Spleen (tissue), 11 donors: ENCODE measurements around the gene KLHDC7B. TPM values are rescaled to one million over a fixed set of nuclear protein-coding genes. Genes with fewer than 3 reads are reported as not detected.

Experiments used
- DNase-seq: peaks from one replicate; pipeline ENCODE4 v3.0.0-alpha.2; 2020
- H3K27ac ChIP-seq, 8 donors: fragments of 200-600 bp; sonication (generic) in 7 of 8; 1 replicate in 4 of 8; 2 replicates in 4 of 8; pipeline versions ENCODE4 v1.5.0 to v1.8.0; 2016 to 2021; ENCODE audit warnings: inconsistent platforms in 4 of 8, mild to moderate bottlenecking in 4 of 8, moderate library complexity in 1 of 8
- H3K27me3 ChIP-seq, 7 donors: fragments of 200-600 bp; sonication (generic) in 6 of 7; replicated peaks in 1 of 7; 1 replicate in 4 of 7; 2 replicates in 3 of 7; pipeline versions ENCODE4 v1.5.0 to v1.8.0; 2016 to 2021; ENCODE audit warnings: inconsistent platforms in 3 of 7, mild to moderate bottlenecking in 1 of 7
- H3K36me3 ChIP-seq, 6 donors: fragments of 200-600 bp; sonication (generic) in 5 of 6; 1 replicate in 4 of 6; 2 replicates in 2 of 6; pipeline versions ENCODE4 v1.5.0 to v1.8.0; 2016 to 2021; ENCODE audit warnings: inconsistent platforms in 2 of 6
- H3K4me1 ChIP-seq, 6 donors: fragments of 200-600 bp; sonication (generic) in 5 of 6; 1 replicate in 3 of 6; 2 replicates in 3 of 6; pipeline versions ENCODE4 v1.5.0 to v1.8.0; 2016 to 2021; ENCODE audit warnings: inconsistent platforms in 3 of 6
- H3K4me3 ChIP-seq, 8 donors: fragments of 200-600 bp; sonication (generic) in 7 of 8; 1 replicate in 4 of 8; 2 replicates in 4 of 8; pipeline versions ENCODE4 v1.5.0 to v1.8.0; 2016 to 2021; ENCODE audit warnings: inconsistent platforms in 4 of 8, mild to moderate bottlenecking in 4 of 8, moderate library complexity in 2 of 8
- H3K9me3 ChIP-seq, 8 donors: fragments of 200-600 bp; sonication (generic) in 7 of 8; 1 replicate in 4 of 8; 2 replicates in 4 of 8; pipeline versions ENCODE4 v1.5.0 to v1.8.0; 2016 to 2021; ENCODE audit warnings: inconsistent platforms in 4 of 8
- POLR2A ChIP-seq, 3 donors: fragments of 450-650 bp; IDR thresholded peaks; one replicate each; pipeline ENCODE4 v1.5.1; 2017; ENCODE audit warnings: antibody characterized with exemption in 3 of 3, mild to moderate bottlenecking in 1 of 3
- POLR2AphosphoS5 ChIP-seq, 3 donors: sonication (generic); formaldehyde crosslinking; IDR thresholded peaks; one replicate each; pipeline ENCODE4 v1.5.1; 2017; ENCODE audit warnings: antibody characterized with exemption in 3 of 3
- WGBS, 5 donors: extraction: QIAGEN DNeasy Blood & Tissue Kit in 3 of 5; methylation state at CpG; one replicate each; pipeline versions ENCODE4 v1.1.5 to v1.1.7; 2013 to 2018; 5-methylcytosine and 5-hydroxymethylcytosine counted together
- intact Hi-C: fragments of 100-400 bp; cut with DNase I; formaldehyde crosslinking; loops from one replicate; pipeline ENCODE4 v1.15.0; 2023; ENCODE audit warnings: low total_unique reads
- polyA plus RNA-seq, 3 donors: library from polyadenylated mRNA; stranded (reverse); fragments of 200-250 nt; gene quantifications; one replicate each; pipeline ENCODE4 v1.2.1, GENCODE V29; 2013
- total RNA-seq, 7 donors: library from RNA; depleted of rRNA in 3 of 7; stranded (reverse); fragments of >200 nt in 3 of 7; fragmentation: NEBNext Ultra II Directional in 4 of 7; extraction: Animal tissue kit (Norgen Biotek cat#: 25700) in 4 of 7; gene quantifications; one replicate each; pipeline versions ENCODE4 v1.1.0 to v1.2.1, GENCODE V29; 2016 to 2021
- TF ChIP-seq, protein P1 (sequence below), 11 experiments: fragments of 200-600 bp in 7 of 11; fragments of 450-650 bp in 4 of 11; sonication (generic) in 4 of 11; IDR thresholded peaks in 8 of 11; conservative IDR thresholded peaks in 3 of 11; 1 replicate in 7 of 11; 2 replicates in 4 of 11; pipeline versions ENCODE4 v1.4.0 to v1.8.0; 2016 to 2021; ENCODE audit warnings: antibody characterized with exemption in 11 of 11, inconsistent platforms in 4 of 11, mild to moderate bottlenecking in 1 of 11
- donor health status: healthy with polysubstance abuse.
- donor health status: DM: no; HTN: no; CAD: no; lungs with moderate emphysema.
- donor health status: DM: no; HTN: no; CAD: no.
- donor health status: Bipolar disorder and iron deficiency.
- donor health status: healthy.
- donor health status: DM: no; HTN: no; CAD: no.
- donor health status: DM: yes; HTN: yes; CAD: no.

KLHDC7B gene
- total and polyA plus RNA-seq, 10 donors = 2.6 to 5.0 (median 3.4) TPM

- Histone ChIP-seq H3K36me3 (peaks cover 0 to 60% (median 37%) of the 10 kb centered on the region in 6 donors), H3K27me3 (no peaks in the 10 kb centered on the region), H3K9me3 (no peaks in the 10 kb centered on the region), H3K4me3 (peak overlapping the region; percentile 56 to 96 (median 83)), H3K27ac (peak overlapping the region; percentile 72 to 97 (median 91)), H3K4me1 (peaks cover 18 to 53% (median 33%) of the 10 kb centered on the region in 6 donors)
- DNase-seq = peak; percentile 91
- TF ChIP-seq, protein P1, sequence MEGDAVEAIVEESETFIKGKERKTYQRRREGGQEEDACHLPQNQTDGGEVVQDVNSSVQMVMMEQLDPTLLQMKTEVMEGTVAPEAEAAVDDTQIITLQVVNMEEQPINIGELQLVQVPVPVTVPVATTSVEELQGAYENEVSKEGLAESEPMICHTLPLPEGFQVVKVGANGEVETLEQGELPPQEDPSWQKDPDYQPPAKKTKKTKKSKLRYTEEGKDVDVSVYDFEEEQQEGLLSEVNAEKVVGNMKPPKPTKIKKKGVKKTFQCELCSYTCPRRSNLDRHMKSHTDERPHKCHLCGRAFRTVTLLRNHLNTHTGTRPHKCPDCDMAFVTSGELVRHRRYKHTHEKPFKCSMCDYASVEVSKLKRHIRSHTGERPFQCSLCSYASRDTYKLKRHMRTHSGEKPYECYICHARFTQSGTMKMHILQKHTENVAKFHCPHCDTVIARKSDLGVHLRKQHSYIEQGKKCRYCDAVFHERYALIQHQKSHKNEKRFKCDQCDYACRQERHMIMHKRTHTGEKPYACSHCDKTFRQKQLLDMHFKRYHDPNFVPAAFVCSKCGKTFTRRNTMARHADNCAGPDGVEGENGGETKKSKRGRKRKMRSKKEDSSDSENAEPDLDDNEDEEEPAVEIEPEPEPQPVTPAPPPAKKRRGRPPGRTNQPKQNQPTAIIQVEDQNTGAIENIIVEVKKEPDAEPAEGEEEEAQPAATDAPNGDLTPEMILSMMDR (IDR thresholded peaks at IDR 0.05 in 8 of 11, conservative IDR thresholded peaks at IDR 0.05 in 3 of 11) = no peak
- TF ChIP-seq POLR2AphosphoS5 (IDR thresholded peaks at IDR 0.05) = no peak
- TF ChIP-seq POLR2A (IDR thresholded peaks at IDR 0.05) = no peak
- intact Hi-C loops = no loop called here
- 30 to 50% (median 45%) methylated on average over 12 to 21 of the region's 21 CpGs for WGBS, 5 donors
Observed at GRCh38 chr22:50506611-50507420, 38.9 kb upstream of the KLHDC7B start.

DNA sequence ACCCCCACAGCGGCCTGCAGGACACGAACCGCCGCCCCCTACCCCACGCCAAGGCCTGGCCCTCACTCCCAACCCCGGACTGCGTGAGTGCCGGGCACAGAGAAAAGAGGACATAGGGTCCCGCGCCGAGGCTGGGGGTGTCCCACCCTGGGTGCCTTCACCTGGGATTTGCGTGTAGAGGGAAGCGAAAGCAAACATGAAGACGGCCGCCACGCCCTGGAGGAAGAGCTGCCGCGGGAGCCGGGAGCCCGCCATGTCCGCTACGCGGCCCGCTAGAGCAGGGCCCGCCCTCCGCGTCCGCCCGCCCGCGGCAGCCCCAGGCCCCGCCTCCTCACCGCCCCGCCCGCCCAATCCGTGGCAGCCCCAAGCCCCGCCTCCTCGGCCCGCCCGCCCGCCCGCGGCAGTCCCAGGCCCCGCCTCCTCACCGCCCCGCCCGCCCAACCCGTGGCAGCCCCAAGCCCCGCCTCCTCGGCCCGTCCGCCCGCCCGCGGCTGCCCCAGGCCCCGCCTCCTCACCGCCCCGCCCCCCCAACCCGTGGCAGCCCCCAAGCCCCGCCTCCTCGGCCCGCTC is 38.2 kb upstream of the KLHDC7B start, which contains the start of gene LMF2:
Gene LMF2, minus strand, starts transcription at position 282 of the 570 bp plus-strand sequence. Its CDS starts 27 bp downstream, at position 255.
- Histone ChIP-seq H3K27ac (peak within 1 kb of the TSS; percentile 82 to 97 (median 93)), H3K4me1 (peaks cover 18 to 54% (median 33%) of the 10 kb centered on the region in 6 donors), H3K4me3 (peak within 1 kb of the TSS; percentile 63 to 96 (median 84)), H3K36me3 (peaks cover 0 to 58% (median 33%) of the 10 kb centered on the region in 6 donors), H3K27me3 (no peaks in the 10 kb centered on the region), H3K9me3 (no peaks in the 10 kb centered on the region)
- TF ChIP-seq, protein P1 (IDR thresholded peaks at IDR 0.05 in 8 of 11, conservative IDR thresholded peaks at IDR 0.05 in 3 of 11) = peak in 3 of 11 experiments; percentile 10 to 19 (median 15)
- TF ChIP-seq POLR2AphosphoS5 (IDR thresholded peaks at IDR 0.05) (peak; percentile 77 to 85 (median 82)), POLR2A (IDR thresholded peaks at IDR 0.05) (peak in 1 of 3 donors; percentile 17)
- intact Hi-C loops = no loop called here
- 0 to 1% (median 1%) methylated on average over 11 to 62 of the region's 62 CpGs for WGBS, 5 donors
- peak; percentile 99 for DNase-seq

- intact Hi-C loops = no loop called here
- Histone ChIP-seq H3K27ac (peak within 1 kb of the TSS; percentile 82 to 97 (median 93)), H3K4me1 (peaks cover 18 to 60% (median 33%) of the 10 kb centered on the region in 6 donors), H3K27me3 (no peaks in the 10 kb centered on the region), H3K4me3 (peak within 1 kb of the TSS; percentile 63 to 96 (median 84)), H3K36me3 (peaks cover 0 to 56% (median 26%) of the 10 kb centered on the region in 6 donors), H3K9me3 (no peaks in the 10 kb centered on the region)
- TF ChIP-seq POLR2AphosphoS5 (IDR thresholded peaks at IDR 0.05) (peak; percentile 95 to 98 (median 96)), POLR2A (IDR thresholded peaks at IDR 0.05) (peak; percentile 24 to 64 (median 56))
- TF ChIP-seq, protein P1 (IDR thresholded peaks at IDR 0.05 in 8 of 11, conservative IDR thresholded peaks at IDR 0.05 in 3 of 11) = peak in 3 of 11 experiments; percentile 3 to 22 (median 8)
- WGBS, 5 donors = 0 to 2% (median 1%) methylated on average over 21 to 76 of the region's 76 CpGs
- peak; percentile 99 for DNase-seq
Observed at GRCh38 chr22:50507991-50508884, 37.5 kb upstream of the KLHDC7B start, which contains the start of gene NCAPH2. TSS of gene NCAPH2 (plus strand) at chr22:50508224. CDS start at chr22:50508338, 114 bp downstream.
